ENCODE results near the gene RCBTB1.

Gene RCBTB1

DNA sequence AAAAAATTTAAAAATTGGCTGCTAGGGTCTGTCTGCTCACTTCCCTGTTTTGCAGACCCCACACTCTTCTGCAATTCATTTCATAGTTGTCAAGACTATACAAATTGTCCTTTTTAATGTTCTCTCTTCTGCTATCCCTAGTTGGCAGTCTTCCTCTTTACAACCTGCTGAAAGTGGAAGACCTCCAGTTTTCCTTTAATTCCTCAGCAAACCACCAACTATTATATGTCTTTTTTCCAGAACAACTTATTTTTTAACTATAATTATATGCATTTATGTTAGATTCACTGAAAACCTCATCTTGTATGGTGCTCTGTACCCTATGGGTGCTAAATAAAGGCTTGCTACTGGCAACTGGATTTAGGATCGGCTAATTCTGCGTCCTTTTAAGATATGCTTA is 90.7 kb downstream of the RCBTB1 start:
- no peak for TF ChIP-seq CTCF (IDR thresholded peaks at IDR 0.05; ENCODE audit: low read depth, low read length)
- no peak for DNase-seq (ENCODE audit: extremely low read depth, low read depth)

DNA sequence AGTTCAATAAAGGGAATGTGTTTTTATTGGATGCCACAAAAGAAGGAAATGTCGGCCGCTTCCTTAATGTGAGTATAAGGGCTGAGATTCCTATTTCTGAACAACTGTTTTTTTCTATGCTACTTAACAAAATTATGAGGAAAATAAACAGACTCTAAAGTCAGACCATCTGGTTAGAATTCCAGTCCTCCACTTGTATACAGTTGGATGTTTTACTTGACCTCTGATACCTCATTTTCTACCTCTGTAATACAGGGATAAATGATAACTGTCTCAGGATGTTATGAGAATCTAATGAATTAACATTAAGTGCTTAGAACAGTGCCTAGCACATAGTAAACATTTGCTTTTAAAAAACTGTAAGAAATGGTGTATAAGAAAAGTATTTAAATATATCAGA is 96.8 kb downstream of the RCBTB1 start:
- no peak for TF ChIP-seq CTCF (IDR thresholded peaks at IDR 0.05; ENCODE audit: low read depth, low read length)
- DNase-seq (ENCODE audit: extremely low read depth, low read depth) = no peak
